Measurements from ENCODE around the gene GABRR1. TPM values are rescaled to one million over a fixed set of nuclear protein-coding genes. Genes with fewer than 3 reads are reported as not detected.
"Not testable (repeated sequence)": the region's sequence is repeated elsewhere in the genome, so short reads cannot be mapped to it uniquely, and the experiment has no call there.

The GABRR1 gene
- total RNA-seq, 1 donor from 2014 or later: not detected

GRCh38 chr6:89132057-89132456 is 85.1 kb downstream of the GABRR1 start:
- peaks cover 3% of the 10 kb centered on the region for H3K27me3 ChIP-seq (ENCODE audit: insufficient read depth, low read length)
- H3K36me3 ChIP-seq (ENCODE audit: insufficient read depth, low read length): no peaks in the 10 kb centered on the region
- Mint-ChIP-seq H3K27ac (ENCODE audit: unreplicated experiment) (no peak overlapping the region), H3K4me3 (ENCODE audit: unreplicated experiment) (no peak overlapping the region), H3K9me3 (ENCODE audit: unreplicated experiment) (peaks cover 7% of the 10 kb centered on the region), H3K4me1 (ENCODE audit: low read depth, unreplicated experiment) (no peaks in the 10 kb centered on the region), H3K36me3 (ENCODE audit: low read depth, unreplicated experiment) (peaks cover 4% of the 10 kb centered on the region), H3K27me3 (ENCODE audit: low read depth, unreplicated experiment) (peaks cover 6% of the 10 kb centered on the region)
- no peak for DNase-seq (ENCODE audit: low read depth)
- H3K9me3 ChIP-seq (ENCODE audit: insufficient read depth, low read depth, low read length): no peaks in the 10 kb centered on the region
- no peak overlapping the region for H2AFZ ChIP-seq (ENCODE audit: low read depth, low read length)
- no peak overlapping the region for H3K27ac ChIP-seq (ENCODE audit: low read depth, low read length)
- TF ChIP-seq EZH2 (IDR thresholded peaks at IDR 0.05; ENCODE audit: insufficient read depth, low read length) (no peak), CTCF (IDR thresholded peaks at IDR 0.05; ENCODE audit: insufficient read depth, low read depth, low read length) (no peak)
- no peaks in the 10 kb centered on the region for H3K4me1 ChIP-seq (ENCODE audit: insufficient read depth, low read length)
- H3K4me3 ChIP-seq (ENCODE audit: insufficient read depth, low read depth, low read length): no peak overlapping the region
- FAIRE-seq: no peak
- no peaks in the 10 kb centered on the region for H3K79me2 ChIP-seq (ENCODE audit: insufficient read depth, low read length)
- H3K9ac ChIP-seq (ENCODE audit: low read length): no peak overlapping the region
- H4K20me1 ChIP-seq (ENCODE audit: insufficient read depth, low read length): no peaks in the 10 kb centered on the region
- no peak overlapping the region for H3K4me2 ChIP-seq (ENCODE audit: low read length)

- Mint-ChIP-seq H3K27me3 (ENCODE audit: low read depth, unreplicated experiment) (peaks cover 6% of the 10 kb centered on the region), H3K36me3 (ENCODE audit: low read depth, unreplicated experiment) (peaks cover 4% of the 10 kb centered on the region), H3K4me1 (ENCODE audit: low read depth, unreplicated experiment) (no peaks in the 10 kb centered on the region), H3K9me3 (ENCODE audit: unreplicated experiment) (peaks cover 7% of the 10 kb centered on the region), H3K27ac (ENCODE audit: unreplicated experiment) (no peak overlapping the region), H3K4me3 (ENCODE audit: unreplicated experiment) (no peak overlapping the region)
- H3K9ac ChIP-seq (ENCODE audit: low read length): no peak overlapping the region
- no peaks in the 10 kb centered on the region for H3K79me2 ChIP-seq (ENCODE audit: insufficient read depth, low read length)
- H4K20me1 ChIP-seq (ENCODE audit: insufficient read depth, low read length): no peaks in the 10 kb centered on the region
- FAIRE-seq: no peak
- no peaks in the 10 kb centered on the region for H3K9me3 ChIP-seq (ENCODE audit: insufficient read depth, low read depth, low read length)
- no peak for TF ChIP-seq CTCF (IDR thresholded peaks at IDR 0.05; ENCODE audit: insufficient read depth, low read depth, low read length)
- TF ChIP-seq EZH2 (IDR thresholded peaks at IDR 0.05; ENCODE audit: insufficient read depth, low read length): no peak
- no peak overlapping the region for H2AFZ ChIP-seq (ENCODE audit: low read depth, low read length)
- no peaks in the 10 kb centered on the region for H3K4me1 ChIP-seq (ENCODE audit: insufficient read depth, low read length)
- no peak overlapping the region for H3K4me2 ChIP-seq (ENCODE audit: low read length)
- H3K36me3 ChIP-seq (ENCODE audit: insufficient read depth, low read length): no peaks in the 10 kb centered on the region
- no peak overlapping the region for H3K27ac ChIP-seq (ENCODE audit: low read depth, low read length)
- H3K27me3 ChIP-seq (ENCODE audit: insufficient read depth, low read length): peaks cover 3% of the 10 kb centered on the region
- no peak for DNase-seq (ENCODE audit: low read depth)
- no peak overlapping the region for H3K4me3 ChIP-seq (ENCODE audit: insufficient read depth, low read depth, low read length)
Observed at GRCh38 chr6:89131599-89131998, 85.6 kb downstream of the GABRR1 start.

- H3K4me1 ChIP-seq (ENCODE audit: insufficient read depth, low read length); H3K9me3 Mint-ChIP-seq (ENCODE audit: unreplicated experiment); H3K36me3 Mint-ChIP-seq (ENCODE audit: low read depth, unreplicated experiment): not testable (repeated sequence)
Observed at GRCh38 chr6:89128256-89128671, 88.9 kb downstream of the GABRR1 start.

More at GRCh38 chr6:89128256-89128671, 88.9 kb downstream of the GABRR1 start:
- H3K79me2 ChIP-seq (ENCODE audit: insufficient read depth, low read length); H3K9me3 ChIP-seq (ENCODE audit: insufficient read depth, low read depth, low read length); H3K4me2 ChIP-seq (ENCODE audit: low read length); H3K4me1 Mint-ChIP-seq (ENCODE audit: low read depth, unreplicated experiment); H3K4me3 ChIP-seq (ENCODE audit: insufficient read depth, low read depth, low read length); H3K27ac ChIP-seq (ENCODE audit: low read depth, low read length); H3K27ac Mint-ChIP-seq (ENCODE audit: unreplicated experiment); H3K9ac ChIP-seq (ENCODE audit: low read length); H4K20me1 ChIP-seq (ENCODE audit: insufficient read depth, low read length); H2AFZ ChIP-seq (ENCODE audit: low read depth, low read length); H3K4me3 Mint-ChIP-seq (ENCODE audit: unreplicated experiment); H3K27me3 Mint-ChIP-seq (ENCODE audit: low read depth, unreplicated experiment); FAIRE-seq; DNase-seq (ENCODE audit: low read depth); H3K36me3 ChIP-seq (ENCODE audit: insufficient read depth, low read length); H3K27me3 ChIP-seq (ENCODE audit: insufficient read depth, low read length): not testable (repeated sequence)

Other genes with a start within 250 kb of the GABRR1 start
- 93.2 and 95.9 TPM in 2 replicates for gene PNRC1, start 136.6 kb downstream of the GABRR1 start, total RNA-seq
- gene SRSF12, start 99.3 kb downstream of the GABRR1 start, total RNA-seq: 7.0 and 9.2 TPM in 2 replicates
- gene PM20D2, start 71.3 kb downstream of the GABRR1 start, total RNA-seq: 7.7 and 10.4 TPM in 2 replicates
- 0.34 and 0.61 TPM in 2 replicates for gene GABRR2, start 97.9 kb upstream of the GABRR1 start, total RNA-seq
- gene UBE2J1, start 135.4 kb upstream of the GABRR1 start, total RNA-seq: 78.8 and 93.3 TPM in 2 replicates
- 3.8 and 5.2 TPM in 2 replicates for gene RRAGD, start 194.9 kb upstream of the GABRR1 start, total RNA-seq
- gene ANKRD6, start 215.8 kb upstream of the GABRR1 start, total RNA-seq: 13.5 and 14.0 TPM in 2 replicates

Measured in astrocyte (in vitro differentiated cells and primary cell).